Measurements from ENCODE around the gene LYZ.

DNA sequence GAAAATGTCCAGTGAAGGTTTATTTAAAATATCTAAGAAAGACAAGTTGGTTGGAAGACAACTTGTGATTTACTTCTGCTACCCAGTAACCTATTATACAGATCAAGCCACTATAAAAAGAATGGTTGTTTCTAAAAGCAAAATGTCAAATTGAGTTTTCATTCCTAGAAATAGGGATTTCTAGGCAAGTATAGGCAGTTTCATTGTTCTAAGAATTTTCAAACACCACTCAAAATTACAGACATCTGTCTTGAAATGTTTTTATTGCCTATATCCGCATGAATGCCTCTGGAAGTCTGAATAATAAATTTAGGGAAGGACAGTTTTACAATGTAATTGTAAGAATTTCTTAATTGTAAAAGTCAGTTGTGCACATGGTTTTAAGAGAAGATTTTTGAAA is 20.0 kb downstream of the LYZ start:
- no peak for TF ChIP-seq EZH2phosphoT487 (IDR thresholded peaks at IDR 0.05; ENCODE audit: insufficient read depth, low read depth)
- no peak for TF ChIP-seq EZH2 (IDR thresholded peaks at IDR 0.05; ENCODE audit: insufficient read depth, poor library complexity, severe bottlenecking)
